NOMO-1 treated with DMSO at 0.1 percent for 48 hours (cell line): ENCODE data around the gene DPP3.

Experiments
- DNase-seq: peaks from one replicate; lab custom pipeline; 2025; ENCODE audit not compliant: unreplicated experiment; lab: John Stamatoyannopoulos, UW

Gene DPP3

DNA sequence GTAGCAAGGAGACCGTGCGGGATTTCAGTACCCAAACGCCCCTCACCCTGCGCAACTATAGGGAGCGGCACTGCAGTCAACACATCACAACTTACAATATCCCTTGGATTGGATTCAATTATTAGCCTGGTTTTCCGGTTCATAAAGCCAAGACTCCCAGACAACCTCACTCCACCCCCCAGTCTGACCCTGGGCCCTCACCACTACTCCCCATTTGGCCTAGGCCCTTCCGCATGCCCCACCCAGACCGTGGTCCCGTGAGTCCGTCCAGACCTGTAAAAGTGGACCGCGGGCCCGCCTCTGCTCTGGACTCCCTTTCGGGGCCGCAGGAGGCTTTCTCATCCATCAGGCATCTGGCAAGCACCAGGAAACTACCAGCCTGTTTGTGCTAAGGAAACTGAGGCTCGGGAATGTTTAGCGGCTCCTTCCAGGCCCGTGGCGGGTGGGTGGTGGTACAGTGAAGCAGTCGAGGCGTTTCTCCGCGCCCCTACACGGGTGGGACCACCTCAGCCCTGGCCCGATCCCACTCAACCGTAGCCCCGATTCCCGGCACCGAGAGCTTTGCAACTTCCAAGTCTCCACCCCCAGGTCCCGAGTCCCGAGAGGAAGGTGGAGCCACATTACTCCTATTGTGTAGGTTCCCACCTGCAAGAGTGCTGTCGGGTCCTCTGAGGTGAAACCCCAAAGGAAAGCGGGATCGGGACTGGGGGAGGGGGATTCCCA lies 679 bp upstream of the DPP3 start:
- peak; percentile 53 for DNase-seq

DNA sequence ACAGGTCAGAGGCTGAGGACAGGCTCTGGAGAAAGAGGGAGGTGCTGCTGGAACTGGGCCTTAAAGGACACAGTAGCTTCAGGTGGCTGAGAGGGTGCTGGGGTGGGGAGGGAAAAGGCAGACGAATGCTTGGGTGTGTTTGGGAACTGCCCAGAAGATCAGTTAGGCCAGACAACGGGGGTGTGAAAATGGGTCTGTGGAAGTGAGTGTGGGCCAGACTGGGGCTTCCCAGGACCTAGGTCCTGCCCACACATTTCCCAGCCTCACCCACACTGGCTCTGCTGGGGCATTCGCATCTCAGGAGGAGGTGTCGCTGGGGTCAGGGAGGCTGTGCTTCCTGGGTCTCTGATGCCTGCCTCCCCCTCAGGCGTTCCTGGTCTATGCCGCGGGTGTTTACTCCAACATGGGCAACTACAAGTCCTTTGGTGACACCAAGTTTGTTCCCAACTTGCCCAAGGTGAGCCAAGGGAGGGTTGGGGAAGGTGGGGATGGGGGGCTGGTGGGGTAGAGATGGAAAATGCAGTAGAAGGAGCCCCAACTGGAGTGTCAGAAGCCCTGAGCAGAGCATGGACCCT lies 4.7 kb downstream of the DPP3 start:
- DNase-seq, result no peak

DNA sequence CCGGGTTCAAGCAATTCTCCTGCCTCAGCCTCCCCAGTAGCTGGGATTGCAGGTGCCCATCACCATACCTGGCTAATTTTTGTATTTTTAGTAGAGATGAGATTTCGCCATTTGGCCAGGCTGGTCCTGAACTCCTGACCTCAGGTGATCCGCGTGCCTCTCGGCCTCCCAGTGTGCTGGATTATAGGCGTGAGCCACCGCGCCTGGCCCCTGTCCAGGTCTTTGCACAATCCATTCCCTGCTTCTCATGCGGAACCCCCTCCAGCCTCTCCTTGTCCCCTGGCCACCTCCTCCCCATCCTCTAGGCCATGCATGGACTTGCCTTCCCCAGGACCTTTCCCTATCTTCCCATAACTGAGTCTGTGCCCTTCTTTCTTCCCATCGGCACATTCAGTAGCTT lies 8.7 kb downstream of the DPP3 start:
- DNase-seq, result no peak

DNA sequence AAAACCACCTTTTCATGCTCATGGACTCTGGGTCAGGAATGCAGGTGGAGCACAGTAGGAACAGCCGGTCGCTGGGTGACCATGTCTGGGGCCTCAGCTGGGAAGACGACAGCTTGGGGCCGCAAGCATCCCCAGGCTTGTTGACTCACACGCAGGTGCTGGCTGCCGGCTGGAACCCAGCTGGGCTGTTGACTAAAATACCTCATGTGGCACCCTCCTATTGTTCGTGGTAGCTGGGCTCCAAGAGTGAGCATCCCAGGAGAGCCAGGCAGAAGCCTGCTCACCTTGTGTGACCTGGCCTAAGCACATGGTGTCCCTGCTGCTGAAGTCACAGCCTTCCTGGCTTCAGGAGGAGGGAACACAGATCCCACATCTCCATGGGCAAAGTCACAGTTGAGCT lies 9.4 kb downstream of the DPP3 start:
- no peak for DNase-seq

DNA sequence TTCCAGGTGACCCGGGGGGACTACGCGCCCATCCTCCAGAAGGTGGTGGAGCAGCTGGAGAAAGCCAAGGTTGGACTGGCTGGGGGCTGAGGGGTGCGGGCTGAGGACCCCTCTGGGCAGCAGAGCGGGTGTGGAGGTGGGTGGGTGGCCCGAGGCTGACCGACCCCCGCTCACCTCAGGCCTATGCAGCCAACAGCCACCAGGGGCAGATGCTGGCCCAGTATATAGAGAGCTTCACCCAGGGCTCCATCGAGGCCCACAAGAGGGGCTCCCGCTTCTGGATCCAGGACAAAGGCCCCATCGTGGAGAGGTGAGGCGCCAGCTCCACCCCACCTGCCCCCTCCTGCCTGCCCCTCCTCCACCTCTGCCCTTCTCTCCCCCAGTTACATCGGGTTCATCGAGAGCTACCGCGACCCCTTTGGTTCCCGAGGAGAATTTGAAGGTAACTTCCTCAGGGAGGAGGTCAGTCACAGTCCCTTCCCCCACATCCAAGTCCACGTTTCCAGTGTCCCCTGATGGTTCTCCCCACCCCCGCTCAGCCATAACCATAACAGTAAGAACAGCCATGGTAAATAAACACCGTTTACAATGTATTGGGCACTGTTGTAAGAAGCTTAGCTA lies 11.2 kb downstream of the DPP3 start:
- DNase-seq, result no peak

DNA sequence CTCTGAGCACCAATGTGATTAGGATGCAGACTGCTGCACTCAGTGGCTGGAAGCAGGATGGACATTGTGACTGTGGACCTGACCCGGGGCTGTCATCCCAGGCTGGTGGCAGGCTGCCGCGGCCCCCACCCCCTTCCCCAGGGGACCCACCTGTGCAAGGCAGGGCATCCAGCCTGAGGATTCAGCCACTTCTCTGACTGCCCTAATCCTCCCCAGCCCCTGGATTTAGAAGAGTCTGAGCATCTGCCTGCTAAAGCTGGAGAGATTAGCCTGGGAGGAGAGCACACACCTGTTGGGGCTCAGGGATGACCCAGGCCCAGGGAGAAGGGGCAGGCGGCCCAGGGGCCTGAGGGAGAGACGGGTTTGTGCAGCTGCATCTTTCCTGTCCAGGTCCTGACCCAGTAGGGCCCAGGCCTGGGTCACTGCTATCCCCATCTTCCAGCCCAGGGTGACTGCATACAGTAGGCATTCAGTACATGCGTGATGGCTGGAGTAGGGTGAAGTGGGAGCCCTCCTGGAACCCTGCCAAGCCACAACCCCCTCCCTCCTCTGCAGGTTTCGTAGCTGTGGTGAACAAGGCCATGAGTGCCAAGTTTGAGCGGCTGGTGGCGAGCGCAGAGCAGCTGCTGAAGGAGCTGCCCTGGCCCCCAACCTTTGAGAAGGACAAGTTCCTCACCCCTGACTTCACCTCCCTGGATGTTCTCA lies 12.1 kb downstream of the DPP3 start:
- no peak for DNase-seq

DNA sequence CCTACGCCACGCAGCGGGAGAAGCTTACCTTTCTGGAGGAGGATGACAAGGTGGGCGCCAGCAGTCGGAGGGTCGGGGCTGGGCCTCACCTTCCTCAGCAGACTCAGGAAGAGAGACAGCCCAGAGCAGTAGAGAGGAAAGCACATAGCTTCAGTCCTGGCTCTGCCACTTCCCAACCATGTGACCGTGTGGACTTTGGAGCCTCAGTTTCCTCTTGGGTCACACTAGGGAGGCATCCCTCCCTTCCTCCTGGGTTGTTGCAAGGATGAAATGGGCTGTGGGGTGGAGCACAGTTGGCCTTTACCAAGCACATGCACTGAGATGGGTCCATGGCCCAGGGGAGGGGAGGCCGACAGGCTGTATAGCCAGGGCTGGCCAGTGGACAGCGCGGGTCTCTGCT lies 12.9 kb downstream of the DPP3 start:
- DNase-seq, result no peak

DNA sequence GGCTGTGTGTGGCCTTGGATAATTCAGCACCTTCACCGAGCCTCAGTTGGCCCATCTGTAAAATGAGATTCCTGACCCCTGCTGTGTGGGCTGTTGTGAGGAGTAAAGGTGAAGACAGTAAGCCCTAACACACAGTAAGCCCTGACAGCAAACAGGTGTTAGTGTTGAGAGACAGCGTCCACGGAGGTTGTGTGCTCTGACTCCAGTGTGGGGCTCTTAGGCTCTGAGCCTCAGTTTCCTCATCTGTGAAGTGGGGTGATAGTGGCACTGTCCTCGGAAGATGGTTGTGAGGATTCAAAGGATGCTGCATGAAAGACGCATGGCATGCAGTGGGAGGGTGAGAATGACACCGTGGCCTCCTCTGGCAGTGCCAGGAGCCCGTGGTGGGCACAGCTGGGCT lies 14.2 kb downstream of the DPP3 start:
- DNase-seq, result no peak

DNA sequence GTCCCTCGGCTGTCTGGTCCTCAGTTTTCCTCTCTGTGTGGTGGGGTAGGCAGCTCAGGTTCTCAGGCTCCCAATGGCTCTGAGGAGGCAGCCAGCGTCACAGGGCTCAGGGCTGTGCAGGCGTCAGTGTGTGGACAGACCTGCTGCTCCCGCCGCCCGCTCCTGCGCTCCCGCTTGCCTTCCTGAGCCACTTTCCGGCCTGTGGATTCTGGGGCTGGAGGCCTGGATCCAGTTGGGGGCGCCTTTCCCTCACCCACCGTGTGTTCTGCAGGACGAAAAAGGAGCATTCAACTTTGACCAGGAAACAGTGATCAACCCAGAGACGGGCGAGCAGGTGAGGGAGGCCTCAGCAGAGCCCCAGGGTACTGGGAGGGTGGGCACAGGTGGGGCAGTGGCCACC lies 14.7 kb downstream of the DPP3 start:
- DNase-seq, result no peak

DNA sequence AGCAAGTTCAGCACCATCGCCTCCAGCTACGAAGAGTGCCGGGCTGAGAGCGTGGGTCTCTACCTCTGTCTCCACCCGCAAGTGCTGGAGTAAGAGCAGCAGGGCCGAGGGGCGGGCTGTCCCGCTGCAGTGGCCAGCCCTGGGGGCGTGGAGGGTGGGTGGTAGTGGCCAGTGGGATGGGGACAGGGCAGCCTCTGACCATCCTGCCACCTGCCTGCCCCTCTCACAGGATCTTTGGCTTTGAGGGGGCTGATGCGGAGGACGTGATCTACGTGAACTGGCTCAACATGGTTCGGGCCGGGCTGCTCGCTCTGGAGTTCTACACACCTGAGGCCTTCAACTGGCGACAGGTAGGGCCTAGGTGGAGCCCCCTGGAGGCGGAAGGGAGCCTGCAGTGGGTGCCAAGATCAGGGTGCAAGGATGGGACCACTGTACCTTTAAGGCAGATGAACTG lies 15.2 kb downstream of the DPP3 start:
- DNase-seq, result no peak

DNA sequence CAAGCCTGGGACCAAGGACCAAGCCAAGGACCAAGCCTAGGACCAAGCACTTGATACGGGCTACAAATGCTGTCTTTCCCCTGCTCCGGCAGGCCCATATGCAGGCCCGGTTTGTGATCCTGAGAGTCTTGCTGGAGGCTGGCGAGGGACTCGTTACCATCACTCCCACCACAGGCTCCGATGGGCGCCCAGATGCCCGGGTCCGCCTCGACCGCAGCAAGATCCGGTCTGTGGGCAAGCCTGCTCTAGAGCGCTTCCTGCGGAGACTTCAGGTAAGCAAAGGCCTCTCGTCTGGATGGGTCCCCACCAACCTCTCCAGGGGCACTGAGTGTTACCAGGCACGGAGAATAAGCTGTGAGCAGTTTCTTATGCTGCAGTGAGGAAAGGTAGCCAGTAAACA lies 17.0 kb downstream of the DPP3 start:
- DNase-seq, result no peak

DNA sequence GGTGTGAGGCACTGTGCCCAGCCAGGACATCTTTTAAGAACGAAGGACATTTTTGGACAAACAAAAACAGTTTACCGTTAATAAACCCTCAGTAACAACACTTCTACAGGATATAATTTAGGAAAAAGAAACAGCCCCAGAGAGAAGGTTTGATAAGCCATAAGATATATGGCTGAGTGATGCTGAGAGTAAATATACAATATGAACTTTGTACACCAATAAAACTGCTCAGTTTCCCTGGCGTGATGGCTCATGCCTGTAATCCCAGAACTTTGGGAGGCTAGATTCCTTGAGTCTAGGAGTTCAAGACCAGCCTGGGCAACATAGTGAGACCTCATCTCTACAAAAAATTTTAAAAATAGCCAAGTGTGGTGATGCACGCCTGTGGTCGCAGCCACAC lies 18.3 kb downstream of the DPP3 start:
- no peak for DNase-seq

DNA sequence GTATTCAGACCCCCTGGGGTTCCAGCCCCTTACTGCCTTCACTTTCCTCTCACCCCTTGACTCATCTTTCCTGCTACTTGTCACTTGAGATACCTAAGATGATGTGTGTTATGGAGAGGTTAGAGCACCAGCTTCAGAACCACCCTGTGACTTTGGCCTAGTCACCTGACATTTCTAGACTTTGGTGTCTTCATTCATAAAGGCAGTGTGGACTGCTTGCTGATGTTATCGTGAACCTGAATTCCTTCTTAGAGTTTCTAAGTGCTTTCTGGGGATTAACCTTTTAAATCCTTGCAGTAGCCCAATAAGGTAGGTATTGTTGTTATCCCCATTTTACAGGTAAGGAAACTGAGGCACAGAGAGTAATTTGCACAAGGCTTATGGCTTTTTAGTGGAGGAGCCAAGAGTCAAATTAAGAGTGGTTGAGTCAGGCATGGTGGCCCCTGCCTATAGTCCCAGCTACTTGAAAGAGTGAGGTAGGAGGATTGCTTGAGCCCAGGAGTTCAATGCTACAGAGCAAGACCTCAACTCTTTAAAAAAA lies 25.1 kb downstream of the DPP3 start:
- DNase-seq, result no peak

DNA sequence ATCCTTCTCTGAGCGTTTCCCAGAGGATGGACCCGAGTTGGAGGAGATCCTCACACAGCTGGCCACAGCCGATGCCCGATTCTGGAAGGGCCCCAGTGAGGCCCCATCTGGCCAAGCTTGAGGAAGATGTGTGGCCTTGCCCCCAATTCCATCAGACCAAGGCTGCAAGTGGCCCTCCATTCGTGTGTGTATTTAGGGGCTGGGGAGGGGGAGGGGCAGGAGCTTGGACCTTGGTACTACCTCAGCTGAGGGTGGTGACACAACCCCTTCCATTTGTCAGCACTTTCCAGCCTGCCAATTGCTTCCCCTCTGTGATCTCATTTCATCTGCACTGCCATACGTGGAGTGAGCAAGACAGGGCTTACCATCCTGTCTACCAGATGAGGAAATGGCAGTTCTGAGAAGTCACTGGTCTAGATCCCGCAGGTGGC lies 28.9 kb downstream of the DPP3 start:
- peak; percentile 0 for DNase-seq

DNA sequence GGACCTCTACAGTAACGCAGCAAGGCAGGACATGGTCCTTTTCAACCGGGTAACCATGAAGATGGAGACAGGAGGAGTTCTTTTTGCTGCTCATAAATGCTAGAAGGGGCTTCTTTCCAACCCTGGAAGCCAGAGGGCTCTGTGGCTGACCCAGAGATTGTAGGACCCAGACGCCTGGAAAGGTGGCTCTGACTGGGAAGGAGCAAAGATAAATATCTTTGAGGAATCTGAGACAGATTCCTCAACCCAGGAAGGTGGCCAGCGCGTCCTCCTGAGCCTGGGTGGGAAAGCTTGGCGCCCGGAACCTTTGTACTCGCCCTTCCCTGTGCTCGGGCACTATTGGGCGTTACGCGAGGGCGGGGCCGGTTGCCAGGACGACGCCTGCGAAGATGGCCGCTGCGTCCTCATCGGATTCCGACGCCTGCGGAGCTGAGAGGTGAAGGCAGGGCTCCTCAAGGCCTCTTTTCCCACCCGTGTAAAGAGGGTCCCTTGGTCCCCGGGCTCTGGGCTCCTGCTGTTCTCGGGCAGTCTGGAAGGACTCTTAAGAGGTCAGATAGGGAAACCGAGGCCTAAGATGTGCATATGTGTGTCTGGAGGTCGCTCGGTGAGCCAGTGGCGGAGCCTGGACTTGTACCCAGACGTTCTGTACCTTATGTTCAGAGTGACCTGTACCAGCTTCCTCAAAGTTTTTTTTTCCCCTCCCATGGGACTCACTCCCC lies 30.2 kb downstream of the DPP3 start, which contains the start of gene BBS1:
Gene BBS1, plus strand, starts transcription at position 365 of the 719 bp plus-strand sequence. Its CDS starts 25 bp downstream, at position 390.
- DNase-seq, result peak; percentile 40

DNA sequence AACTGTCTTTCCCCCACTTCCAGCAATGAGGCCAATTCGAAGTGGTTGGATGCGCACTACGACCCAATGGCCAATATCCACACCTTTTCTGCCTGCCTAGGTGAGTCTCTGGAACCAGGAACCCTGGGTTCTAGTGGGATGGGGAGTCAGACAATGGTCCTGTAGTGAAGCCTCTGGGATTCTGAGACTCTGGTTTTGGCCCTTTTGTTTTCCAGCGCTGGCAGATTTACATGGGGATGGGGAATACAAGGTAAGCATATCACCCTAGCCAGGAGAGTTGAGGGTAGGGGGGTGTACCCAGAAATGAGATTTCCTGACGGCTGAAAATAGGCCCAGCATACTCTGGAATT lies 30.7 kb downstream of the DPP3 start:
- no peak for DNase-seq

DNA sequence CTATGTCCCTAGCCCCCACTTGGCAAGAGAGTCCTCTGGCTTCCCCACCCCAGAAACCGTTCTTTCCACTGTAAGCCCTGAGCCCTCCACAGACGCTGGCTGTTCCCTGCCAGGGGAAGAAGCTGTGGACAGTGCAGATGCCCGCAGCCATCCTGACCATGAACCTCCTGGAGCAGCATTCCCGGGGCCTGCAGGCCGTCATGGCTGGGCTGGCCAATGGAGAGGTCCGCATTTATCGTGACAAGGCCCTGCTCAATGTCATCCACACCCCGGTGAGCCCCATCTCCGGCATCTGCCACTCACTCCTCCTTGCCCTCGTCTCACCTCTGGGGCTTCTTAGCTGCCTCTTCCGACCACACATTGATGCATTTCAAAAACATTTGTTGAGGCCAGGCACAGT lies 43.4 kb downstream of the DPP3 start:
- no peak for DNase-seq

DNA sequence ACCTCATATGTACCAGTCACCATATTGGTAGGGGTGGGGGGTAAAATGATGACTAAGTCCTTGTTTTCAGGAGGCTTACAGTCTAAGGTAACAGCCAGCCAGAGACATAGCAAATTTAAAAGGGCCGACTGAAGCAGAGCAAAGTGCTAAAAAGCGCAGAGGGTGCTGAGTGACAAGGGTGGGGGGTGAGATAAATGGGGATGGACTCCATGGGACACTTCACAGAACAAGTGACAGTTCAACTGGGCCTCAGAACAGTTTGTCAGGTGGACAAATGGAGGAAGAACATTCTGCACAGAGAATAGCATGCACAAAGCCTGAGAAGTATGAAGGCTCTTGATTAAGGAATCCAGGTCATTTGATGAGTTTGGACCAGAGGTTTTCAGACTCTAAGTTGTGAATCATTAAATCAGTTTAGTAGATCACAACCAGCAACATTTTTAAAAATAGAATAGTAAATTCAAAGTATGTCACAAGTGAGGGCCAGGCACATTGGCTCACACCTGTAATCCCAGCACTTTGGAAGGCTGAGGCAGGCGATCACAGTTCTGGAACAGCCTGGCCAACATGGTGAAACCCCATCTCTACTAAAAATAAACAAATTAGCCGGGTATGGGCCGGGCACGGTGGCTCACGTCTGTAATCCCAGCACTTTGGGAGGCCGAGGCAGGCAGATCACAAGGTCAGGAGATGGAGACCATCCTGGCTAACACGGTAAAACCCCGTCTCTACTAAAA lies 44.2 kb downstream of the DPP3 start:
- no peak for DNase-seq

DNA sequence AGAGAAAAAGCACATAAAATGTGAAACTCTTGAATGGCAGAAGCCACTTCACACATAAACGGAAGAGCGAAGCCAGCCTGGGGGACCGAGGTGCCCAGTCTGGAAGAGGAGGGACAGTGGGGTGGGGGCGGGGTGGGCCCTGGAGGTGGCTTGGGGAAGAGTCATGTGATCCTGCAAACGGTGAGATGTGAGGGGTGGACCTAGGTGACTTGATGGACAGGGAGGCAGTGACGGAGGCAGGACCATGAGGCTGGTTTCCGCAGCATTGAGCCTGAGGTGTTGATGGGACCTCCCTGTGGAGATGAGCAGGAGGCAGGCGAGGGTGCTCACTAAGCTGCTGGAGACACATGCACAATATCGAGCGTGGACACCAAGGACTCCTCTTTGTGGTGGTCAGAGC lies 48.8 kb downstream of the DPP3 start:
- no peak for DNase-seq

DNA sequence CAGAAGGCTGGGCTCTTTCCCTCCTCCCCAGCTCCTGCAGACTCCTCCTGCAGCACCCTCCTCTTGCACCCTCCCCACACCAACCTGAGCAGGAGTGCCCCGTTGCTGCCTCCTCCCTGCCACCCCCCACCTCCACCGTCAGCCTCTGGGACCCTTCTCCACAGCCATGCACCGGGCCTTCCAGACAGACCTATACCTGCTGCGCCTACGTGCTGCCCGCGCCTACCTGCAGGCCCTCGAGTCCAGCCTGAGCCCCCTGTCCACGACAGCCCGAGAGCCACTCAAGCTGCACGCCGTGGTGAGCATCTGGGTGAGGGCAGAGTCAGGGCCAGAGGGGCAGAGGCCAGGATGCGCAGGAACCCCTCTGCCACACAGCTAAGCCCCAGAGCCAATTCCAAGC lies 49.4 kb downstream of the DPP3 start:
- DNase-seq, result no peak
